HUES6 (cell line): Measurements from ENCODE around the gene FAM72B.
"Not testable (repeated sequence)": the region's sequence is repeated elsewhere in the genome, so short reads cannot be mapped to it uniquely, and the experiment has no call there.

ENCODE experiments used
- H3K27ac ChIP-seq: 2 replicates; pipeline ENCODE4 v1.7.0; 2013; ENCODE audit warnings: low read depth, mild to moderate bottlenecking, low read length, inconsistent platforms
- H3K27me3 ChIP-seq: 2 replicates; pipeline ENCODE4 v1.6.1; 2013; ENCODE audit warnings: low read length; ENCODE audit not compliant: control insufficient read depth, insufficient read depth
- H3K36me3 ChIP-seq: 2 replicates; pipeline ENCODE4 v1.6.1; 2013; ENCODE audit warnings: low read length; ENCODE audit not compliant: control insufficient read depth, insufficient read depth
- H3K4me1 ChIP-seq: 2 replicates; pipeline ENCODE4 v1.6.1; 2013; ENCODE audit warnings: low read length; ENCODE audit not compliant: control insufficient read depth, insufficient read depth
- H3K4me3 ChIP-seq: 2 replicates; pipeline ENCODE4 v1.5.1; 2013; ENCODE audit warnings: low read depth, low read length
- H3K9ac ChIP-seq: one replicate; pipeline ENCODE4 v1.6.1; 2013; ENCODE audit warnings: mild to moderate bottlenecking, low read length
- H3K9me3 ChIP-seq: 2 replicates; pipeline ENCODE4 v1.6.1; 2013; ENCODE audit warnings: low read depth, low read length; ENCODE audit not compliant: control insufficient read depth, insufficient read depth

The FAM72B gene

DNA sequence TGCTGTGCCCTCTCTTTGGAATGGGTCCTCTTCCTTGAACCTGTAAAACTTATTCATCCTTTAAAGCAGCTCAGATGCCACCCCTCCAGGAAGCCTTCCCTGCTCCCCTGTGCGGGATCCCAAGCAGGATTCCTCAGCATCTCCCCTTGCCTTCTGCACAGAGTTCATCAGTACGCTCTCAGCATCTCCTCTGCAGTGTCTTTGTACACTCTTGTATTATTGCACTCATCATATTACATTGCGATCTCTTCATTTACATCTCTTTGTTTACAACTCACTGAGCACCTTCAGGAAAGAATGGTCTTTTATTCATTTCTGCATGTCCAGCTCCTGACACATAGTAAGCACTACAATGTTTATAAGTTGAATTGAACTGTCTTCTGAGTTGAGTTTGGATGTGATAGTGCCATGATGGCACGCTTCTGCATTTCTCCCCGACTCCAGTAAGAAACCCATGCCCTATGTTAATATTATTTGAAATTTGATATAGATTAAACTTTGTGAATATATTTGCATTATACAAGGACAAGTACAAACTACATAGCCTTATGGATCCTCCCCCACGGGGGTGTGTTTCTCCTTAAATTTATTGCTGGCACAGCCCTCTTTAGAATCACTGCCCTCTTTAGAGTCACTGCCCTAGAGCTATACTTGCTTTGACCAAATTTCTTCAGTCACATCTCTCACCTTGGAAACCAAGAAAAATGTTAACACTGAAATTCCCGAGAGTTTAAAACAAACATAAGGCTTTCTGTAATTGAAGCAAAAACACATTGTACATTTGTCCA is 13.1 kb upstream of the FAM72B start:
- H3K27ac ChIP-seq, H3K9ac ChIP-seq, H3K4me3 ChIP-seq, H3K27me3 ChIP-seq, H3K36me3 ChIP-seq, H3K9me3 ChIP-seq, H3K4me1 ChIP-seq: not testable (repeated sequence)

DNA sequence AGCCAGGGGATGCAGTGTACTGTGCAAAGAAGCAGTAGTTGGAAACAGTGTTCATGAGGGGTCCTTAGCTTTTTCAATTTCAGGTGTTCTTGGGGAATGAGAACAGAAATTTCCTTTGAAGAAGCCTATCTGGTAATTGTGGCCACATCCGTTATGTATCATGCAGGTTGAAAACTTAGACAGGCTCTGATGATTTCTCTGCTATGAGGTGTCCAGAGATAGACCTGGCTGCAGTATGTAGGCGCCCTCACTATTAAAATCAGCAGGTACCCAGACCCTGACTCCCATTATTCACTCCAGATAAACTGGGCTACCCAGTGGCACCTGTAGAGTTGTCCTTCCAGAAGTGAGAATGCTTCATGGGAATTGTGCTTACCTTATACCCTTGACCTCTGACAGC is 8.4 kb upstream of the FAM72B start:
- H3K9me3 ChIP-seq, H3K4me3 ChIP-seq, H3K36me3 ChIP-seq, H3K4me1 ChIP-seq, H3K27me3 ChIP-seq, H3K27ac ChIP-seq, H3K9ac ChIP-seq: not testable (repeated sequence)

DNA sequence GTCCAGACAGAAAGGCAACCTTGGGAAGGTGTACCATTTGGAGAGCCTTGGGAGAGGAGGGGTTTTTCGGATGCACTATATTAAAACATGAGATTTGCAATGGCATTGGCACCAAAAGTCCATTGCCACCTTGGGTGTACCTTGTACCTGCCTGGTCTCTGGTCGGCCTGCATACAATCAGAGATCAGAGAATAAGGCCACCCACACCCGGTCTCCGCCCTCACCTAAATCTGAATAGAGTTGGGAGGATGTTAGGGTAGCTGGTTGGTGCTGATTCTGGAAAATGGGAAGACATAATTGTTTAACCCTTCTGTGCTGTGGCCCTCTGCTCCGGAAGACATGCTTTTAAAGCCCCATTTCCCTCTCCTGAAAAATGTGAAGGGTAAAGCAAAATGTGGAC is 3.8 kb upstream of the FAM72B start:
- H3K4me3 ChIP-seq = peak overlapping the region; percentile 31; the same call in 1 of the 2 replicates
- not testable (repeated sequence) for H3K27me3 ChIP-seq, H3K4me1 ChIP-seq, H3K9ac ChIP-seq, H3K36me3 ChIP-seq, H3K9me3 ChIP-seq, H3K27ac ChIP-seq

DNA sequence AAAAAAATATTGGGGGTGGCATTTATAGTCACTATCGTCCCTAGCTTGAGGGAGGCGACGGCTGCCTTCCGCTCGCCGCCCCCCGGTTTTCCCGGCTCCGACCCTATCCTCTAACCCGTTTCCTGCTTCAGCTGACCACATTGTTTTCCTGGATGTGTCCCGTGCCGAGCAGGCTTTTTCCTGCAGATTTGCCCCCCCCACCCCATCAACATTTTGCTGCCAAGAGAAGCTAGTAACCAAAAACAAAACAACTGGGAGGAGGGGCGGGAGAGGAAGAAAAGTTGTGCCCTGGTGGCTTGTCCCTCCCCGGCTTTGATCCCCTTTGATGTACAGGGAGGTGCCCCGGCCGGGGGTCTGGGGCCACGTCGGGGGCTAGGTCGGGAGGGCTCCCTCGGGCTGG is 2.1 kb upstream of the FAM72B start:
- not testable (repeated sequence) for H3K9ac ChIP-seq, H3K4me3 ChIP-seq, H3K9me3 ChIP-seq, H3K36me3 ChIP-seq, H3K27me3 ChIP-seq, H3K27ac ChIP-seq, H3K4me1 ChIP-seq

DNA sequence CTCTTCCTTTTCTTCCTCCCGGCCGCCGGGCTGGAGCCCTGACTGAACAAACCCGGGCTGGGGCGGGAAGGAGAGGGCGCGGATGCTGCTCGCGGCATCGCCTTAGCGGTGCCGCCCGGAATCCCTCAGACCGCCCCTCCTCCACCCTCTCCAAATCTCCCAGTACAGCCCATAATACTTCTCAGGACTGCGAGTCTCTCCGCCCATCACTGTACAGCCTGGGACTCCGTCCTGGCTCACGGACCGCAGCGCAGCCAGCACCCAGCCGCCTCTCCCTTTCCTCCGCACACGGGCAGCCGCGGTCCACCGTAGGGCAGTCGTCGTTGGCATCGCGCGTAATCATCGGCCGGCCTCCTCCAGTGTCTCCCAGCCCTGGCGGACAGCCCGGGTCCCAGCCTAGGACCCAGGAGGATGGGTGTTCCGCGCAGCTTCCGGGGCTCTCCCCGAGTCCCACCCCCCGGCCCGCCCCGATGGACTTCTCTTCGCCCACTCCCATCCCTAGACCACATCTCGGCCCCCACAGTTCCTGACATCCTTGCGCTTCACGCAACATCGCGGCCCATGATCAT is 1.1 kb upstream of the FAM72B start:
- not testable (repeated sequence) for H3K27ac ChIP-seq, H3K36me3 ChIP-seq, H3K4me1 ChIP-seq, H3K27me3 ChIP-seq, H3K9me3 ChIP-seq
- peak overlapping the region; percentile 55 for H3K9ac ChIP-seq
- H3K4me3 ChIP-seq = peak overlapping the region; percentile 51

DNA sequence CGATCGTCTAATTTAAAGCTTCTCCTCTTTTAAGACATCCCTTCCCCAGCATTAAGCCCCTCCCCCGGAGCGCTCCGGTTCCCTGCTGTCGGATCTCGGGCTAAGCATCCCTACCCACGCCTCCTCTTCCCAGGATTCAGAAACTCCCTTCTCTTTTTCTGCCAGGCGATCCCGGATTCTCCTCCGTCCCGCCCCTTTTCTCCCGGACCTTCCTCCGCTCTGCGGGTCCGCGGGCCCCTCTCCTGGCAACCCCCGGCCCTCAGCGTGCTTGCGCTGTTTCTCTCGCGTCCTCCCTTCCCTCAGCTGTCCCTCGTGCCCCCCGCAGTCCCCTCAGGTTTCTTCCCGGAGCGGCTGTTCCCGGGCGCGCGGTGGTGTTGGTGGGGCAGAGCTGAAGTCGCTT is 273 bp downstream of the FAM72B start:
- H3K9ac ChIP-seq = peak overlapping the region; percentile 52
- H3K27me3 ChIP-seq, H3K4me1 ChIP-seq, H3K36me3 ChIP-seq, H3K9me3 ChIP-seq, H3K27ac ChIP-seq: not testable (repeated sequence)
- peak overlapping the region; percentile 59 for H3K4me3 ChIP-seq

DNA sequence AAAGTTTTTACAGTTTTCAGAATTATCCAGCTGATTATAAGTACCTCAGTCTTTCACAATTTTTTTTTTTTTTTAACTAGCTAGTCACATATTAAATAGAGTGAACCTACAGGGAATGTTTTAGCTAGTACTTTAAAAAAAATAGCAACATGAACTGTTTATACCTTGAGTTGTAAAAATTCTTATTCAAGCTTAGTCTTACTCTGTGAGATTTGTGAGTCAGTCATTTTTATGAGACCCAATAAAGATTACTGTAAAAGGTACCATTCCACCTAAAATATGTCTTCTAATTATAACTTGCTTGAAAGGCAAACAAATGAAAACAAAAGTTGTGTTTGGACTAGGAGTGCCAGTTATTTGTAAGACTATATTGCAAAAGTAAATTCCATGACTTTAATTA is 5.9 kb downstream of the FAM72B start:
- H3K4me1 ChIP-seq, H3K9me3 ChIP-seq, H3K27me3 ChIP-seq, H3K9ac ChIP-seq, H3K4me3 ChIP-seq, H3K27ac ChIP-seq, H3K36me3 ChIP-seq: not testable (repeated sequence)

DNA sequence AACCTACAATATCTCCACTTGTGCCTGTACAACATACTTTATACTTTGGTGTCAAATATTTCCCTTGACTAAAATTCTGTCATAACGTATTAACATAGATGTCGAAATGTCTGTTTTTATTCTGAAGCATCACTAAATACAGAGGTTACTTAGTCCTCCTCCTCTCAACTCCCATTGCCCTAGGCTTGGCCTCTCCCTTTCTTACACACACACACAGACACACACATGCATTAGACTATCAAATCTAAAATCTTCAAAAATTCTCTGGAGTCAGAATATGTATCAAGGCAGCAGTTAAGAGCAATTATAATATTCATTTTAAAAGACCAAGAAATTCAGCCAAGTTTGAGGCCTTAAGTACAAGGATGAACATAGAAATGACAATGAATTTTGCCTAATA is 7.5 kb downstream of the FAM72B start:
- H3K36me3 ChIP-seq, H3K27ac ChIP-seq, H3K4me1 ChIP-seq, H3K4me3 ChIP-seq, H3K9me3 ChIP-seq, H3K9ac ChIP-seq, H3K27me3 ChIP-seq: not testable (repeated sequence)

DNA sequence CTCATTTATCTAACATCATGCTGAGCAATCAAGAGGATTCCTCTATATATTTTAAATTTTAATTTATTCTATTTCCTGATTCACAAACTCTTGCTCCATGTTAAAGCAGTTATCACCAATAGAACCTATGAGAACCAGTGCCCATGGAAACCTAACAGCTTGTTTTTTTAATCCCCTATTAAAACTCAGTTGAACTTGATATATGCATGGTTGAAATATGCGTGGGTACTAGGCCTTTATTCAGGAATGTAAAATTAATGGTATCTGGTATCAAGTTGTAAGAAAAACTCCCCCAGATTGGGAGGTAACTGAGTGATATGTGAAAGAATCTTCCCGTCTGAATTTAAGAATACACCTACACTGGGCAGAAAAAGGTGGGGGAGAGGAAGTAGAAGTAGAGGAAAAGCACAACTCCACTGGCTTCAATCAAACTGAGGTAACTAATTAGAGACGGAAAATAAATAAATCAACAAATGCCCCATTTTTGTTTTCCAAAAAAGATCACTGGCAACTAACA is 15.9 kb downstream of the FAM72B start:
- not testable (repeated sequence) for H3K27ac ChIP-seq, H3K4me1 ChIP-seq, H3K9ac ChIP-seq, H3K4me3 ChIP-seq, H3K36me3 ChIP-seq, H3K9me3 ChIP-seq, H3K27me3 ChIP-seq

DNA sequence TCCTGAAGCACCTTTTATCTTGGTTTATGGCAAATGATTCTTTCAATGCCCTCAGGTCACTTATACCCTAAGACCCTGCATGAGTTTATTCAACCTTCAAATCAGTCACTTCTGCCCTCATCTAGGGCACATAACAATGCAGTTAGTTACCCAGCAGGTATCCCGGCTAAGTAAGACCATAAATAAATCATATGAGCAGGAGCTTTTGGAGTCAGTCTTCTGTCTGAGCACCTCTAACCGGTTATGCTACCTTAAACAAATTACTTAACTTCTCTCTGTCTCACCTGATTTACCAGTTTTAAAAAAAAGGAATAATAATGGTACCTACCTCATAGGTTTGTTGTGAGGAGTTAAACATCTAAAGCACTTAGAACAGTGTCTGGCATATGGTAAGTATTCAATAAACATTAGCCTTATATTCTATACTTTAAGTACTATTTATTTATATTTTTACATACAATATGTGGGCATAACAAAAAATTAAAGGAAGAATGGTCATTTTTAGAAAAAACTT is 16.9 kb downstream of the FAM72B start:
- H3K9me3 ChIP-seq, H3K36me3 ChIP-seq, H3K9ac ChIP-seq, H3K27ac ChIP-seq, H3K4me1 ChIP-seq, H3K27me3 ChIP-seq, H3K4me3 ChIP-seq: not testable (repeated sequence)

DNA sequence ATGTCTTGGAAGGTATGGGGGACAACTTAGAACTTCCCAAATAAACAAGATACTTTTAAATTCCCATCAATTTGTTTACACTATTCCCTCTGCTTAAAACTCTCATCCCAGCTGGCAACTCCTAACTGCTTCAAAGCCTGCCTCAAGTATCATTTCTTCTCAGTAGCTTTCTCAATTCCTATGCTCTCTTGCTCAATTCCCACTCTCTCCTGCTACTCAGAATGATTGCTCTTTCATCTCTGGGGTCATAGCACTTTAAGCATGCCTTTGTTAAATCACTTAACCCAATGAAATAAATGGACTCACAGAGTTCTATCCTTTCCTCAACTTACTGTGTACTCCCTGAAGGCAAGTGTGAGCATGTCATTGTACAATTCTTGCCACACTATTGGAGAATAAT is 18.8 kb downstream of the FAM72B start:
- H3K27me3 ChIP-seq, H3K36me3 ChIP-seq, H3K4me3 ChIP-seq, H3K9me3 ChIP-seq, H3K4me1 ChIP-seq, H3K27ac ChIP-seq, H3K9ac ChIP-seq: not testable (repeated sequence)
